MM.1S (cell line): ENCODE results near the gene RAB38.

Source experiments
- DNase-seq: peaks from one replicate; pipeline ENCODE4 v3.0.0-alpha.2; 2015
- H2AFZ ChIP-seq: fragments of 300-600 bp; sonication (generic); 2 replicates; pipeline ENCODE4 v1.6.0; 2016; ENCODE audit warnings: antibody characterized with exemption, low read length
- H3F3A ChIP-seq: fragments of 300-600 bp; sonication (generic); 2 replicates; pipeline ENCODE4 v1.6.1; 2016; ENCODE audit warnings: mild to moderate bottlenecking, antibody characterized with exemption, low read length, moderate library complexity, mixed read lengths; ENCODE audit not compliant: insufficient read depth
- H3K27ac ChIP-seq: fragments of 300-600 bp; sonication (generic); 2 replicates; pipeline ENCODE4 v1.5.1; 2016; ENCODE audit warnings: mild to moderate bottlenecking, low read length
- H3K27me3 ChIP-seq: fragments of 300-600 bp; sonication (generic); replicated peaks from 2 replicates; pipeline ENCODE4 v1.6.0; 2016; ENCODE audit warnings: low read length; ENCODE audit not compliant: insufficient read depth
- H3K36me3 ChIP-seq: fragments of 300-600 bp; sonication (generic); replicated peaks from 2 replicates; pipeline ENCODE4 v1.6.1; 2016; ENCODE audit warnings: mild to moderate bottlenecking, low read length, mixed read lengths; ENCODE audit not compliant: insufficient read depth
- H3K4me1 ChIP-seq: fragments of 300-600 bp; sonication (generic); 2 replicates; pipeline ENCODE4 v1.6.1; 2016; ENCODE audit warnings: low read length, mixed read lengths
- H3K4me2 ChIP-seq: fragments of 300-600 bp; sonication (generic); 2 replicates; pipeline ENCODE4 v1.6.0; 2016; ENCODE audit warnings: low read depth, low read length
- H3K4me3 ChIP-seq: fragments of 300-600 bp; sonication (generic); 2 replicates; pipeline ENCODE4 v1.5.1; 2016; ENCODE audit warnings: low read length, mixed read lengths
- H3K79me2 ChIP-seq: fragments of 300-600 bp; sonication (generic); 2 replicates; pipeline ENCODE4 v1.6.1; 2016; ENCODE audit warnings: mixed run types, low read length, mixed read lengths
- H3K9ac ChIP-seq: fragments of 300-600 bp; sonication (generic); 2 replicates; pipeline ENCODE4 v1.6.1; 2016; ENCODE audit warnings: low read length, mixed read lengths
- H3K9me2 ChIP-seq: fragments of 300-600 bp; sonication (generic); replicated peaks from 2 replicates; pipeline ENCODE4 v1.6.1; 2016; ENCODE audit warnings: mild to moderate bottlenecking, low read length, mixed read lengths; ENCODE audit not compliant: insufficient read depth
- H3K9me3 ChIP-seq: fragments of 300-600 bp; sonication (generic); replicated peaks from 2 replicates; pipeline ENCODE4 v1.6.1; 2016; ENCODE audit warnings: mild to moderate bottlenecking, low read length, mixed read lengths; ENCODE audit not compliant: insufficient read depth
- H4K20me1 ChIP-seq: fragments of 300-600 bp; sonication (generic); 2 replicates; pipeline ENCODE4 v1.6.1; 2016; ENCODE audit warnings: mild to moderate bottlenecking, low read length, moderate library complexity, mixed read lengths; ENCODE audit not compliant: insufficient read depth
- EZH2 ChIP-seq: fragments of 300-600 bp; sonication (generic); optimal IDR thresholded peaks from 2 replicates; pipeline ENCODE3; 2017; ENCODE audit warnings: low read depth, mild to moderate bottlenecking, antibody characterized with exemption, low read length, mixed read lengths
- EZH2phosphoT487 ChIP-seq: fragments of 300-600 bp; sonication (generic); IDR thresholded peaks from 2 replicates; pipeline ENCODE4 v1.6.1; 2018; ENCODE audit warnings: antibody characterized with exemption, low read length
- TF ChIP-seq, protein P1 (sequence below): fragments of 300-600 bp; sonication (generic); IDR thresholded peaks from 2 replicates; pipeline ENCODE4 v1.5.1; 2016; ENCODE audit warnings: antibody characterized with exemption, low read length, mixed read lengths

RAB38 gene

GRCh38 chr11:88086297-88086696 is 88.9 kb downstream of the RAB38 start:
- Histone ChIP-seq H3F3A (no peaks in the 10 kb centered on the region), H4K20me1 (no peaks in the 10 kb centered on the region), H3K9me3 (no peaks in the 10 kb centered on the region), H3K79me2 (no peaks in the 10 kb centered on the region), H2AFZ (no peak overlapping the region), H3K9me2 (no peaks in the 10 kb centered on the region), H3K9ac (no peak overlapping the region), H3K4me2 (no peak overlapping the region), H3K4me1 (no peaks in the 10 kb centered on the region), H3K27me3 (no peaks in the 10 kb centered on the region), H3K27ac (no peak overlapping the region), H3K36me3 (no peaks in the 10 kb centered on the region), H3K4me3 (no peak overlapping the region)
- TF ChIP-seq, protein P1, sequence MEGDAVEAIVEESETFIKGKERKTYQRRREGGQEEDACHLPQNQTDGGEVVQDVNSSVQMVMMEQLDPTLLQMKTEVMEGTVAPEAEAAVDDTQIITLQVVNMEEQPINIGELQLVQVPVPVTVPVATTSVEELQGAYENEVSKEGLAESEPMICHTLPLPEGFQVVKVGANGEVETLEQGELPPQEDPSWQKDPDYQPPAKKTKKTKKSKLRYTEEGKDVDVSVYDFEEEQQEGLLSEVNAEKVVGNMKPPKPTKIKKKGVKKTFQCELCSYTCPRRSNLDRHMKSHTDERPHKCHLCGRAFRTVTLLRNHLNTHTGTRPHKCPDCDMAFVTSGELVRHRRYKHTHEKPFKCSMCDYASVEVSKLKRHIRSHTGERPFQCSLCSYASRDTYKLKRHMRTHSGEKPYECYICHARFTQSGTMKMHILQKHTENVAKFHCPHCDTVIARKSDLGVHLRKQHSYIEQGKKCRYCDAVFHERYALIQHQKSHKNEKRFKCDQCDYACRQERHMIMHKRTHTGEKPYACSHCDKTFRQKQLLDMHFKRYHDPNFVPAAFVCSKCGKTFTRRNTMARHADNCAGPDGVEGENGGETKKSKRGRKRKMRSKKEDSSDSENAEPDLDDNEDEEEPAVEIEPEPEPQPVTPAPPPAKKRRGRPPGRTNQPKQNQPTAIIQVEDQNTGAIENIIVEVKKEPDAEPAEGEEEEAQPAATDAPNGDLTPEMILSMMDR, result no peak
- TF ChIP-seq EZH2phosphoT487, result no peak
- TF ChIP-seq EZH2, result no peak
- DNase-seq, result no peak

GRCh38 chr11:88070437-88070836 is 104.8 kb downstream of the RAB38 start:
- H3K4me2 ChIP-seq, result no peak overlapping the region
- no peak overlapping the region for H3K9ac ChIP-seq
- no peak for DNase-seq
- H3K4me3 ChIP-seq, result no peak overlapping the region
- H3K9me2 ChIP-seq, result no peaks in the 10 kb centered on the region
- H2AFZ ChIP-seq, result no peak overlapping the region
- H3K4me1 ChIP-seq, result no peaks in the 10 kb centered on the region
- H4K20me1 ChIP-seq, result no peaks in the 10 kb centered on the region
- H3K36me3 ChIP-seq, result no peaks in the 10 kb centered on the region
- no peaks in the 10 kb centered on the region for H3K27me3 ChIP-seq
- no peaks in the 10 kb centered on the region for H3F3A ChIP-seq
- TF ChIP-seq, protein P1, result no peak
- no peak for TF ChIP-seq EZH2
- TF ChIP-seq EZH2phosphoT487, result no peak
- no peak overlapping the region for H3K27ac ChIP-seq
- H3K79me2 ChIP-seq, result no peaks in the 10 kb centered on the region
- no peaks in the 10 kb centered on the region for H3K9me3 ChIP-seq

DNA sequence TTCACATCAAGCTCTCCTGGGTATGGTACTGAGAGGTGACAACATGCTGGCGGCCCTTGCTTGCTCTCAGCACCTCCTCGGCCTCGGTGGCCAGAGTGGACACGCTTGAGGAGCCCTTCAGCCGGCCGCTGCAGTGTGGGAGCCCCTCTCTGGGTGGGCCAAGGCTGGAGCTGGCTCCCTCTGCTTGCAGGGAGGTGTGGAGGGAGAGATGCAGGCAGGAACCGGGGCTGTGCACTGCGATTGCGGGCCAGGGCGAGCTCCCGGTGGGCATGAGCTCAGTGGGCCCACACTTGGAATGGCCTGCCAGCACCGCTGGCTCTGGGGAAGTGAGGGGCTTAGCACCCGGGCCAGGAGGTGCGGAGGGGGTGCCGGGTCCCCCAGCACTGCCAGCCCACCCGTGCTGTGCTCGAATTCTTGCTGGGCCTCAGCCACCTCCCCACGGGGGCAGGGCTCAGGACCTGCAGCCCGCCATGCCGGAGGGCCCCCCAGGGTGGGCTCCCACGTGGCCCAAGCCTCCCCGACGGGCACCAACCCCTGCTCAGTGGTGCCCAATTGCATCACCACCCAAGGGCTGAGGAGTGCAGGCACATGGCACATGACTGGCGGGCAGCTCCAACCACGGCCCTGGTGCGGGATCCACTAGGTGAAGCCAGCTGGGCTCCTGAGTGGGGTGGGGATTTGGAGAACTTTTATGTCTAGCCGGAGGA is 106.2 kb downstream of the RAB38 start:
- no peak overlapping the region for H3K9ac ChIP-seq
- no peaks in the 10 kb centered on the region for H3K9me2 ChIP-seq
- H3K79me2 ChIP-seq, result no peaks in the 10 kb centered on the region
- no peak overlapping the region for H3K4me2 ChIP-seq
- no peak overlapping the region for H3K27ac ChIP-seq
- H3K36me3 ChIP-seq, result no peaks in the 10 kb centered on the region
- H3K4me1 ChIP-seq, result no peaks in the 10 kb centered on the region
- H3K4me3 ChIP-seq, result no peak overlapping the region
- H4K20me1 ChIP-seq, result no peaks in the 10 kb centered on the region
- TF ChIP-seq EZH2phosphoT487 (no peak), EZH2 (no peak)
- TF ChIP-seq, protein P1, result no peak
- H3F3A ChIP-seq, result no peaks in the 10 kb centered on the region
- no peak for DNase-seq
- no peak overlapping the region for H2AFZ ChIP-seq
- no peaks in the 10 kb centered on the region for H3K27me3 ChIP-seq
- H3K9me3 ChIP-seq, result no peaks in the 10 kb centered on the region
